Endodermal cell (in vitro differentiated cells): ENCODE measurements around the gene UBE2D1. TPM values are rescaled to one million over a fixed set of nuclear protein-coding genes. Genes with fewer than 3 reads are reported as not detected.

Experiments
- DNase-seq: peaks from one replicate; pipeline ENCODE4 v3.0.0-alpha.2; 2017
- H3K27ac ChIP-seq: 2 replicates; pipeline ENCODE4 v1.5.1; 2013; ENCODE audit warnings: mild to moderate bottlenecking, low read depth, low read length, moderate library complexity
- H3K27me3 ChIP-seq: 2 replicates; pipeline ENCODE4 v1.6.1; 2013; ENCODE audit warnings: mild to moderate bottlenecking, low read length, moderate library complexity; ENCODE audit not compliant: insufficient read depth, control insufficient read depth, poor library complexity, severe bottlenecking
- H3K36me3 ChIP-seq: 2 replicates; pipeline ENCODE4 v1.7.0; 2013; ENCODE audit warnings: mild to moderate bottlenecking, low read length, moderate library complexity; ENCODE audit not compliant: control insufficient read depth, insufficient read depth
- H3K4me1 ChIP-seq: one replicate; pipeline ENCODE4 v1.7.0; 2013; ENCODE audit warnings: low read length; ENCODE audit not compliant: control insufficient read depth, insufficient read depth
- H3K4me3 ChIP-seq: 2 replicates; pipeline ENCODE4 v1.5.1; 2013; ENCODE audit warnings: mild to moderate bottlenecking, low read length, moderate library complexity
- H3K9ac ChIP-seq: 2 replicates; pipeline ENCODE4 v1.6.1; 2013; ENCODE audit warnings: mild to moderate bottlenecking, low read length, moderate library complexity; ENCODE audit not compliant: poor library complexity, severe bottlenecking; ENCODE audit errors: extremely low read depth
- H3K9me3 ChIP-seq: 2 replicates; pipeline ENCODE4 v1.6.1; 2013; ENCODE audit warnings: mild to moderate bottlenecking, low read length, moderate library complexity; ENCODE audit not compliant: control insufficient read depth
- H3K27ac Mint-ChIP-seq: 2 replicates; pipeline ENCODE4 v1.8.0; 2020; ENCODE audit warnings: mixed read lengths
- H3K27me3 Mint-ChIP-seq: 2 replicates; pipeline ENCODE4 v1.8.0; 2021; ENCODE audit warnings: mild to moderate bottlenecking, mixed read lengths; ENCODE audit not compliant: insufficient read depth
- H3K36me3 Mint-ChIP-seq: 2 replicates; pipeline ENCODE4 v1.8.0; 2020; ENCODE audit warnings: low read depth, mixed read lengths
- H3K4me1 Mint-ChIP-seq: 2 replicates; pipeline ENCODE4 v1.8.0; 2020; ENCODE audit warnings: mixed read lengths
- H3K4me3 Mint-ChIP-seq: 2 replicates; pipeline ENCODE4 v1.8.0; 2020; ENCODE audit warnings: mild to moderate bottlenecking, moderate library complexity, mixed read lengths
- H3K9me3 Mint-ChIP-seq: 2 replicates; pipeline ENCODE4 v1.8.0; 2020; ENCODE audit warnings: mild to moderate bottlenecking, mixed read lengths
- WGBS, 2 experiments: methylation state at CpG; one replicate each; pipeline versions ENCODE4 v1.1.5 to v1.1.7; 2013; ENCODE audit warnings: missing lambda C conversion rate in 2 of 2, mixed read lengths in 1 of 2; ENCODE audit not compliant: insufficient coverage in 1 of 2, insufficient read length in 1 of 2; 5-methylcytosine and 5-hydroxymethylcytosine counted together
- total RNA-seq, 2 donors: library from RNA; stranded (reverse); fragmentation: NEBNext Ultra II Directional in 1 of 2; extraction: Animal tissue kit (Norgen Biotek cat#: 25700) in 1 of 2; gene quantifications; 2 replicates in 1 of 2; 3 replicates in 1 of 2; pipeline ENCODE4 v1.2.1, GENCODE V29; 2021
- TF ChIP-seq, protein P1 (sequence below): fragments of 200-600 bp; sonication (generic); conservative IDR thresholded peaks from 2 replicates; pipeline ENCODE4 v1.5.0; 2021; ENCODE audit warnings: antibody characterized with exemption, mild to moderate bottlenecking

Gene UBE2D1
- total RNA-seq, 2 donors from 2014 or later, result 28.9 to 33.0 TPM

DNA sequence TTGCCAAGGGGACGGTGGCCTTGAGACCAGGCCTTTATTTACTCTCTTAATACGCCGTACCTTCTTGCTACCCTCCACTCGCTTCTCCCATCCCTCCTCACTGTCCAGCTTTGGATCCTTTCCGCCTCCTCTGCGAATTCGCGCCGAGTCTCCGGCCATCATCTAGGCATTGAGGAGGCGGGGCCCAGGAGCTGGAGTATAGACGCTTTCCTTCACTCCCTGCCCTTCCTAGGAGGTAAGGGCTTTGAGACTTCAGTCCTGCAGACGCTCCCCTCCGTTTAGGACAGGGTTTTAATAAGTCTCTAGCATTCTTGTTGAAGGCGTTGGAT, 50.9 kb downstream of the UBE2D1 start:
- peak overlapping the region; percentile 90 for H3K4me3 ChIP-seq
- TF ChIP-seq, protein P1, sequence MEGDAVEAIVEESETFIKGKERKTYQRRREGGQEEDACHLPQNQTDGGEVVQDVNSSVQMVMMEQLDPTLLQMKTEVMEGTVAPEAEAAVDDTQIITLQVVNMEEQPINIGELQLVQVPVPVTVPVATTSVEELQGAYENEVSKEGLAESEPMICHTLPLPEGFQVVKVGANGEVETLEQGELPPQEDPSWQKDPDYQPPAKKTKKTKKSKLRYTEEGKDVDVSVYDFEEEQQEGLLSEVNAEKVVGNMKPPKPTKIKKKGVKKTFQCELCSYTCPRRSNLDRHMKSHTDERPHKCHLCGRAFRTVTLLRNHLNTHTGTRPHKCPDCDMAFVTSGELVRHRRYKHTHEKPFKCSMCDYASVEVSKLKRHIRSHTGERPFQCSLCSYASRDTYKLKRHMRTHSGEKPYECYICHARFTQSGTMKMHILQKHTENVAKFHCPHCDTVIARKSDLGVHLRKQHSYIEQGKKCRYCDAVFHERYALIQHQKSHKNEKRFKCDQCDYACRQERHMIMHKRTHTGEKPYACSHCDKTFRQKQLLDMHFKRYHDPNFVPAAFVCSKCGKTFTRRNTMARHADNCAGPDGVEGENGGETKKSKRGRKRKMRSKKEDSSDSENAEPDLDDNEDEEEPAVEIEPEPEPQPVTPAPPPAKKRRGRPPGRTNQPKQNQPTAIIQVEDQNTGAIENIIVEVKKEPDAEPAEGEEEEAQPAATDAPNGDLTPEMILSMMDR, result peak; percentile 6
- DNase-seq, result peak; percentile 78

DNA sequence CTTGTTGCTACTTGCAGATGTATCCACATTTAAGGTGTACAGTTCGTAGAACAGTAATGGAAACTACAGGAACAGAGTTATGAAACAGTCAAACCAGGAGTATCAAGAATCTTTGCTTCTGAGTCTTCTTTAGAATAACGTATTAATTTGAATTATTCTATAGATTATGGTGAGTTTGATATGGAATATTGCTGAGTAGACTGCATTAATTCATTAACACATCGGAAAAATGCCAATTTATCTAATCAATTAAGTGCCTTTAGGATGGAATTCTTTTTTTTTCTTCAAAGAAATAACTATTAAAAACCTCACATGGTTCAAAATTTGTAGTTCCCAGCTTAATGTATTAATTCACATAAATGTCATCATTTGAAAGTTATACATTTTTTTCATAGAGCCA, 54.2 kb downstream of the UBE2D1 start:
- DNase-seq, result no peak
- no peaks in the 10 kb centered on the region for H3K9me3 Mint-ChIP-seq
- Histone ChIP-seq H3K4me1 (no peaks in the 10 kb centered on the region), H3K9me3 (no peaks in the 10 kb centered on the region), H3K36me3 (peaks cover 71% of the 10 kb centered on the region), H3K9ac (no peak overlapping the region), H3K4me3 (no peak overlapping the region), H3K27ac (no peak overlapping the region), H3K27me3 (no peaks in the 10 kb centered on the region)
- H3K27ac Mint-ChIP-seq, result no peak overlapping the region
- H3K27me3 Mint-ChIP-seq, result no peaks in the 10 kb centered on the region
- H3K36me3 Mint-ChIP-seq, result peaks cover 59% of the 10 kb centered on the region
- TF ChIP-seq, protein P1, result no peak
- peaks cover 12% of the 10 kb centered on the region for H3K4me1 Mint-ChIP-seq
- WGBS, 2 experiments, result 97 to 100% methylated on average over 2 to 3 of the region's 3 CpGs
- H3K4me3 Mint-ChIP-seq, result no peak overlapping the region

More for the DNA sequence above, 50.9 kb downstream of the UBE2D1 start:
- Mint-ChIP-seq H3K27me3 (no peaks in the 10 kb centered on the region), H3K9me3 (no peaks in the 10 kb centered on the region), H3K4me1 (peaks cover 9% of the 10 kb centered on the region), H3K27ac (peak overlapping the region; percentile 94), H3K4me3 (peak overlapping the region; percentile 92), H3K36me3 (peaks cover 37% of the 10 kb centered on the region)
- 0 to 1% methylated on average over 1 to 15 of the region's 15 CpGs for WGBS, 2 experiments
- Histone ChIP-seq H3K27ac (peak overlapping the region; percentile 72), H3K36me3 (peaks cover 44% of the 10 kb centered on the region), H3K9ac (peak overlapping the region; percentile 76), H3K4me1 (no peaks in the 10 kb centered on the region), H3K9me3 (no peaks in the 10 kb centered on the region), H3K27me3 (no peaks in the 10 kb centered on the region)

DNA sequence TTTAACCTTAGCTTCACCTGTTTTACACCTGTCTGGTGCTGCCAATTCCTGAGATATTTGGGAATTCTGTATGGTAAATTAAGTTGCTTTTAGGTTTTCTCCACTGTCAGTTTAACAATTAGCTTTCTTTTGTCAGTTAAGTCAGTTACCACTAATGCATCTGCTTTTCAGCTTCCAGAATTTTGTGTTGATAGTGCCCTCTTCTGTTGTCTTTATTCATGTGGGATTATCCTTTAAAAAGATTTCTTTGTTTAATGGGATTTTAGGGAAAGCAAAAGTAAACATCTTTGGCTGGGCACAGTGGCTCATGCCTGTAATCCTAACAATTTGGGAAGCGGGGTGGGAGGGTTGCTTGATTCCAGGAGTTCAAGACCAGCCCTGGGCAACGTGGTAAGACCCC, 58.5 kb downstream of the UBE2D1 start:
- DNase-seq, result no peak
- Mint-ChIP-seq H3K27me3 (no peaks in the 10 kb centered on the region), H3K36me3 (peaks cover 77% of the 10 kb centered on the region), H3K4me1 (peaks cover 3% of the 10 kb centered on the region), H3K9me3 (no peaks in the 10 kb centered on the region), H3K4me3 (no peak overlapping the region), H3K27ac (no peak overlapping the region)
- WGBS, 2 experiments, result 93 to 94% methylated on average over 2 of the region's 2 CpGs
- Histone ChIP-seq H3K9me3 (no peaks in the 10 kb centered on the region), H3K4me1 (no peaks in the 10 kb centered on the region), H3K4me3 (no peak overlapping the region), H3K27me3 (no peaks in the 10 kb centered on the region), H3K27ac (no peak overlapping the region), H3K9ac (no peak overlapping the region), H3K36me3 (peaks cover 91% of the 10 kb centered on the region)
- TF ChIP-seq, protein P1, result peak; percentile 25
